Ectodermal cell (in vitro differentiated cells): ENCODE data around the gene HMGCR. TPM values are rescaled to one million over a fixed set of nuclear protein-coding genes. Genes with fewer than 3 reads are reported as not detected.
"Not testable (repeated sequence)": the region's sequence is repeated elsewhere in the genome, so short reads cannot be mapped to it uniquely, and the experiment has no call there.

Source experiments
- H3K27ac ChIP-seq: 2 replicates; pipeline ENCODE4 v1.7.0; 2013; ENCODE audit warnings: mild to moderate bottlenecking, low read depth, low read length; ENCODE audit not compliant: insufficient read depth, poor library complexity, severe bottlenecking
- H3K27me3 ChIP-seq: 2 replicates; pipeline ENCODE4 v1.7.0; 2013; ENCODE audit warnings: mild to moderate bottlenecking, low read length; ENCODE audit not compliant: insufficient read depth, control insufficient read depth, poor library complexity, severe bottlenecking
- H3K36me3 ChIP-seq: one replicate; pipeline ENCODE4 v1.7.0; 2013; ENCODE audit warnings: low read length; ENCODE audit not compliant: control insufficient read depth, insufficient read depth
- H3K4me1 ChIP-seq: one replicate; pipeline ENCODE4 v1.7.0; 2013; ENCODE audit warnings: low read length; ENCODE audit not compliant: control insufficient read depth, insufficient read depth
- H3K4me3 ChIP-seq: 2 replicates; pipeline ENCODE4 v1.7.0; 2013; ENCODE audit warnings: low read depth, low read length, control low read depth; ENCODE audit not compliant: insufficient read depth
- H3K9me3 ChIP-seq: 2 replicates; pipeline ENCODE4 v1.7.0; 2013; ENCODE audit warnings: mild to moderate bottlenecking, low read length, moderate library complexity; ENCODE audit not compliant: control insufficient read depth
- WGBS, 2 experiments: methylation state at CpG; one replicate each; pipeline ENCODE4 v1.1.7; 2013; ENCODE audit warnings: missing lambda C conversion rate in 2 of 2; 5-methylcytosine and 5-hydroxymethylcytosine counted together
- polyA plus RNA-seq, 4 experiments: library from polyadenylated mRNA; stranded (reverse); fragments of 50-300 nt; gene quantifications; one replicate each; pipeline ENCODE4 v1.2.3, GENCODE V29; 2013

Gene HMGCR
- polyA plus RNA-seq (2013, experiment 1 of 4), result 164 TPM
- polyA plus RNA-seq (2013, experiment 2 of 4), result 141 TPM
- 90.1 TPM for polyA plus RNA-seq (2013, experiment 3 of 4)
- 103 TPM for polyA plus RNA-seq (2013, experiment 4 of 4)

DNA sequence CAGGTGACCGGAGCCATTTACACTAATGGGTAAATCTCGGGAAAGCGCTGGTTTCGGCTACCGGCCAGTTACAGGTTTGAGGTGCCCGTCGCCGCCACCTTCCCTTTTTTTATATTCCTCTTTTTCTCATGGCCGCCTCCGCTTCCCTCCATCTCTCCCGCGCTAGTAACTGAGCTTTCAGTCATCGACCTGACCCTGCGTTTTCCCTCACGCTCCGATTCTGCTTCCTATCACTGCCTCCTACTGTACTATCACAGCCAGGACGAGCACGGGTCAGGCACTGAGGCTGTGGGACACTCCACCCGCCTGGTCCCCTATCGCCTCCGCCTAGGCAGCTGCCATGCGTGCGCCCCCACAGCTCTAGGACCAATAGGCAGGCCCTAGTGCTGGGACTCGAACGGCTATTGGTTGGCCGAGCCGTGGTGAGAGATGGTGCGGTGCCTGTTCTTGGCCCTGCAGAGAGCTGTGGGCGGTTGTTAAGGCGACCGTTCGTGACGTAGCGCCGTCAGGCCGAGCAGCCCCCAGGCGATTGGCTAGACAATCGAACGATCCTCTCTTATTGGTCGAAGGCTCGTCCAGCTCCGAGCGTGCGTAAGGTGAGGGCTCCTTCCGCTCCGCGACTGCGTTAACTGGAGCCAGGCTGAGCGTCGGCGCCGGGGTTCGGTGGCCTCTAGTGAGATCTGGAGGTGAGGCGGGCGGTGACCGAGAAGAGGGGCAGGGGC is at the start of gene HMGCR:
HMGCR (plus strand) TSS at position 606 of the 722 bp plus-strand sequence. CDS start 5,386 bp downstream, outside the sequence.
- no peaks in the 10 kb centered on the region for H3K4me1 ChIP-seq
- no peaks in the 10 kb centered on the region for H3K27me3 ChIP-seq
- WGBS, 2 experiments, result 0% methylated on average over 56 of the region's 56 CpGs

GRCh38 chr5:75291844-75292243 is 45.2 kb upstream of the HMGCR start:
- not testable (repeated sequence) for H3K4me1 ChIP-seq, H3K27ac ChIP-seq, H3K9me3 ChIP-seq, H3K27me3 ChIP-seq, H3K4me3 ChIP-seq, H3K36me3 ChIP-seq
- 66 to 72% methylated on average over 3 of the region's 3 CpGs for WGBS, 2 experiments

More for the DNA sequence above, at the start of gene HMGCR:
- Histone ChIP-seq H3K27ac (peak within 1 kb of the TSS; percentile 78), H3K4me3 (peak within 1 kb of the TSS; percentile 97), H3K9me3 (no peaks in the 10 kb centered on the region), H3K36me3 (no peaks in the 10 kb centered on the region)

DNA sequence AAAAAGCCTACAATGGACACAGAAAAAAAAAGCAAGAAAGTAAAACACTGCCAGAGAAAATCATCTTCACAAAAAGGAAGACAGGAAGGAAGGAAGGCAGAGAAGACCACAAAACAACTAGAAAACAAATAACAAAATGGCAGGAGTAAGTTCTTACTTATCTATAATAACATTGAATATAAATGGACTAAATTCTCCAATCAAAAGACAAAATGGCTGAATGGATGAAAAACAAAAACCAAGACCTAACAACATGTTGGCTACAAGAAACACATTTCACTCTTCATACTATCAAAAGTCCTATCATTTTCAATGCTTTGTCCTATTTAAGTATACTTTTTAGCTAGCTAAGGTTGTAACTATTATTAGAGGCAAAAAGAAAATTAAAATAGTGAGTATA is 36.9 kb upstream of the HMGCR start:
- Histone ChIP-seq H3K27ac (no peak overlapping the region), H3K36me3 (no peaks in the 10 kb centered on the region), H3K27me3 (no peaks in the 10 kb centered on the region), H3K4me3 (no peak overlapping the region), H3K4me1 (no peaks in the 10 kb centered on the region), H3K9me3 (no peaks in the 10 kb centered on the region)

GRCh38 chr5:75303419-75303818 is 33.6 kb upstream of the HMGCR start:
- Histone ChIP-seq H3K4me3 (no peak overlapping the region), H3K4me1 (no peaks in the 10 kb centered on the region), H3K36me3 (no peaks in the 10 kb centered on the region), H3K27ac (no peak overlapping the region), H3K9me3 (no peaks in the 10 kb centered on the region), H3K27me3 (no peaks in the 10 kb centered on the region)
- WGBS, 2 experiments, result 90 to 94% methylated on average over 4 of the region's 4 CpGs

GRCh38 chr5:75304486-75304885 is 32.5 kb upstream of the HMGCR start:
- 90 to 91% methylated on average over 11 of the region's 11 CpGs for WGBS, 2 experiments
- H3K4me3 ChIP-seq, H3K27ac ChIP-seq, H3K27me3 ChIP-seq, H3K4me1 ChIP-seq, H3K9me3 ChIP-seq, H3K36me3 ChIP-seq: not testable (repeated sequence)

GRCh38 chr5:75306746-75307145 is 30.3 kb upstream of the HMGCR start:
- no peaks in the 10 kb centered on the region for H3K4me1 ChIP-seq
- H3K4me3 ChIP-seq, result no peak overlapping the region
- no peaks in the 10 kb centered on the region for H3K36me3 ChIP-seq
- no peaks in the 10 kb centered on the region for H3K27me3 ChIP-seq
- no peaks in the 10 kb centered on the region for H3K9me3 ChIP-seq
- H3K27ac ChIP-seq, result no peak overlapping the region
- WGBS, 2 experiments, result 100% methylated on average over 1 of the region's 1 CpG

GRCh38 chr5:75310212-75310611 is 26.8 kb upstream of the HMGCR start:
- Histone ChIP-seq H3K4me3 (no peak overlapping the region), H3K4me1 (no peaks in the 10 kb centered on the region), H3K27me3 (no peaks in the 10 kb centered on the region), H3K9me3 (no peaks in the 10 kb centered on the region), H3K27ac (no peak overlapping the region), H3K36me3 (no peaks in the 10 kb centered on the region)
- 89 to 95% methylated on average over 3 of the region's 3 CpGs for WGBS, 2 experiments

GRCh38 chr5:75319148-75319547 is 17.9 kb upstream of the HMGCR start:
- H3K27ac ChIP-seq, result not testable (repeated sequence)
- 61 to 71% methylated on average over 4 of the region's 4 CpGs for WGBS, 2 experiments

GRCh38 chr5:75319638-75320037 is 17.4 kb upstream of the HMGCR start:
- Histone ChIP-seq H3K4me3 (no peak overlapping the region), H3K27me3 (no peaks in the 10 kb centered on the region), H3K4me1 (no peaks in the 10 kb centered on the region), H3K27ac (no peak overlapping the region), H3K36me3 (no peaks in the 10 kb centered on the region), H3K9me3 (no peaks in the 10 kb centered on the region)
- 87 to 97% methylated on average over 1 of the region's 1 CpG for WGBS, 2 experiments

More at GRCh38 chr5:75319148-75319547, 17.9 kb upstream of the HMGCR start:
- H3K27me3 ChIP-seq, H3K9me3 ChIP-seq, H3K36me3 ChIP-seq, H3K4me1 ChIP-seq, H3K4me3 ChIP-seq: not testable (repeated sequence)

DNA sequence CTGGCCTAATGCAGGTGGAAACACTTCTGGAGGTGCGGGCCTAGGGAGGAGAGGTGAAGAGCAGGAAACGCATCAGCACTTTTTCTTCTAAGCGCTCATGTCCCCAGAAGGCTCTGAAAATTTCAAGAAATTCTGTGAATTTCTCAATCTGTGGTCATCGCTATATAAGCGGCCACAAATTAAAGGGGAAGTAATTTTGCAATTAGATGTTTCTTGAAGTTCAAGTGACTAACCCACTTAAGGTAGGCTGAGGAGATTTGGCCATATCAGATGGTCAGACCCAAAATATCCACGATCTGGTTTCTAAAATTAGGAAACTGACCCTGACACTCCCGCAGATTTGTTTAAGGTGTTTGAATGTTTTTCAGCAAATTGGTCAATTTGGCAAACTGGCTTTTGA is 16.6 kb upstream of the HMGCR start:
- no peaks in the 10 kb centered on the region for H3K4me1 ChIP-seq
- no peak overlapping the region for H3K4me3 ChIP-seq
- no peaks in the 10 kb centered on the region for H3K36me3 ChIP-seq
- H3K27ac ChIP-seq, result no peak overlapping the region
- WGBS, 2 experiments, result 94 to 95% methylated on average over 7 of the region's 7 CpGs
- no peaks in the 10 kb centered on the region for H3K27me3 ChIP-seq
- no peaks in the 10 kb centered on the region for H3K9me3 ChIP-seq
